HK-2 (cell line): Measurements from ENCODE around the gene GRIN3A.

Experiments
- DNase-seq: peaks from one replicate; pipeline ENCODE4 v3.0.0-alpha.2; 2018; ENCODE audit not compliant: unreplicated experiment

Gene GRIN3A

GRCh38 chr9:101527066-101527465, 211.4 kb downstream of the GRIN3A start:
- no peak for DNase-seq

GRCh38 chr9:101524371-101524770, 214.1 kb downstream of the GRIN3A start:
- no peak for DNase-seq
